Mesodermal cell (in vitro differentiated cells): ENCODE measurements around the gene TBC1D8.
"Not testable (repeated sequence)": the region's sequence is repeated elsewhere in the genome, so short reads cannot be mapped to it uniquely, and the experiment has no call there.

Source experiments
- H3K27ac ChIP-seq: 2 replicates; pipeline ENCODE4 v1.7.0; 2013; ENCODE audit warnings: mild to moderate bottlenecking, low read depth, low read length, moderate library complexity; ENCODE audit not compliant: severe bottlenecking
- H3K36me3 ChIP-seq: 2 replicates; pipeline ENCODE4 v1.7.1; 2013; ENCODE audit warnings: mild to moderate bottlenecking, low read length, moderate library complexity; ENCODE audit not compliant: control insufficient read depth, insufficient read depth
- H3K4me1 ChIP-seq: one replicate; pipeline ENCODE4 v1.7.1; 2013; ENCODE audit warnings: mild to moderate bottlenecking, low read length; ENCODE audit not compliant: insufficient read depth, control insufficient read depth, poor library complexity, severe bottlenecking
- H3K4me3 ChIP-seq: 2 replicates; pipeline ENCODE4 v1.7.0; 2013; ENCODE audit warnings: low read length, control low read depth, mild to moderate bottlenecking; ENCODE audit not compliant: insufficient read depth, poor library complexity, severe bottlenecking; ENCODE audit errors: extremely low read depth
- H3K9me3 ChIP-seq: 2 replicates; pipeline ENCODE4 v1.7.1; 2013; ENCODE audit warnings: mild to moderate bottlenecking, low read length, moderate library complexity; ENCODE audit not compliant: control insufficient read depth
- WGBS, 2 experiments: methylation state at CpG; one replicate each; pipeline ENCODE4 v1.1.5; 2013; ENCODE audit warnings: missing lambda C conversion rate in 2 of 2; ENCODE audit not compliant: insufficient coverage in 2 of 2; 5-methylcytosine and 5-hydroxymethylcytosine counted together

TBC1D8 gene

GRCh38 chr2:101064125-101064502 is 87.1 kb downstream of the TBC1D8 start:
- no peak overlapping the region for H3K27ac ChIP-seq
- no peaks in the 10 kb centered on the region for H3K36me3 ChIP-seq
- WGBS, 2 experiments, result 100% methylated on average over 2 of the region's 2 CpGs
- peaks cover 9% of the 10 kb centered on the region for H3K4me1 ChIP-seq
- H3K4me3 ChIP-seq, result no peak overlapping the region
- H3K9me3 ChIP-seq, result no peaks in the 10 kb centered on the region

DNA sequence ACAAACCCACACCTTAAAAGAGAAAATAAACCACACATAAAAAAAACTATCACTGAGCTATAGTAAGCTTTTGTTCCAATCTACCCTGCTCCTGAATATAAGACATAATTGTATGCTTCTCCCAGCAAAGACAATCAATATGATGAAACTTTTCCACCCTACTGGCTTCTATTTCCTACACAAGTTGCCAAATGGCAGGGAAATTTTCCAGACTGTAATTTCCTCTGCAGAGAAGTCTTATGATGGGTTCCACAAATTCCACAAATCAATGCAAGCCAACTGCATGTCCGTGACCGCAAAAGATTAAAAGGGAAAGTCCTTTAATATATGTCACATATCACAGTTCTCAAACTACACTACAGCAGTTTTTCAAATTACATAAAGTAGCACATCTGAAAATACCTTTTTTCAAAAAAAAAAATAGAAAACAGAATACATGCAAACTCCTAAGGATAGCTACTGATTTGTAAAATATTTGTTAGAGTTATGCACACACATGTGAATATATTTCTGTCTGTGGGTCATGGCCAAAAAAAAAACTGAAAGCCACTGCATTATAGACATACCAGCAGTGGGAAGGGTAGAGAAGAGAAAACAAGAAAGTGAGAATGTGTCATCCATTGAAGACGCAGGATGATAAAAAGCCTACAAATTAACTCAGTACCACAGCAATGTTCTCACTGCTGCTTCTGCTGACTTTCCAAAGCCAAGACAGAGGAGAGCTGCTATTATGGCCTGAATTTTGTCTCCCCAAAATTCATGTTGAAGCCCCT is 87.6 kb downstream of the TBC1D8 start:
- Histone ChIP-seq H3K27ac (no peak overlapping the region), H3K4me1 (peaks cover 9% of the 10 kb centered on the region), H3K9me3 (no peaks in the 10 kb centered on the region), H3K4me3 (no peak overlapping the region), H3K36me3 (no peaks in the 10 kb centered on the region)
- WGBS, 2 experiments, result 93 to 94% methylated on average over 2 to 3 of the region's 3 CpGs

DNA sequence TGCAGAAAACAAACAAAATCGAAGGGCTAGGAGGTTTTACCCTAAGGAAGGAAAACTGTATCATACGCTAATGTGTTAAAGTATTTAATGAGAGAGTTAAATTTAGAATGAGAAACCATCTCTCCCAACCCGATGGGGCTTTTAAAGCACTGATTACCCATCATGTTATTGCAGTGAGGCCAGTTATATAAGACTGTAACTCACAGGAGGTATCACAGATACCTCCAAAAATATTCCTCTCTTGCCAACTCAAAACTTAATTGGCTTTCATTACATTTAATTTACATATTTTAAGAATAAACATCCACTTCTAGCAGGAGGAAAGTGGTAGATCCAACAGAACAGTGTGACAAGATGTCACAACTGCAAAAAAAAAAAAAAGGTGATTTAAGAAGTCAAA is 92.8 kb downstream of the TBC1D8 start:
- no peaks in the 10 kb centered on the region for H3K36me3 ChIP-seq
- WGBS, 2 experiments, result 88 to 100% methylated on average over 2 of the region's 3 CpGs
- H3K27ac ChIP-seq, result no peak overlapping the region
- no peaks in the 10 kb centered on the region for H3K9me3 ChIP-seq
- H3K4me3 ChIP-seq, result no peak overlapping the region
- peaks cover 3% of the 10 kb centered on the region for H3K4me1 ChIP-seq

GRCh38 chr2:101057051-101057933 is 93.9 kb downstream of the TBC1D8 start:
- H3K9me3 ChIP-seq, result no peaks in the 10 kb centered on the region
- 78 to 85% methylated on average over 3 to 5 of the region's 5 CpGs for WGBS, 2 experiments
- H3K4me1 ChIP-seq, result peaks cover 3% of the 10 kb centered on the region
- no peaks in the 10 kb centered on the region for H3K36me3 ChIP-seq
- no peak overlapping the region for H3K4me3 ChIP-seq
- H3K27ac ChIP-seq, result no peak overlapping the region

GRCh38 chr2:101053117-101053516 is 98.1 kb downstream of the TBC1D8 start:
- Histone ChIP-seq H3K36me3 (peaks cover 2% of the 10 kb centered on the region), H3K4me1 (no peaks in the 10 kb centered on the region), H3K4me3 (no peak overlapping the region), H3K27ac (no peak overlapping the region), H3K9me3 (no peaks in the 10 kb centered on the region)
- 89 to 100% methylated on average over 1 of the region's 3 CpGs for WGBS, 2 experiments

DNA sequence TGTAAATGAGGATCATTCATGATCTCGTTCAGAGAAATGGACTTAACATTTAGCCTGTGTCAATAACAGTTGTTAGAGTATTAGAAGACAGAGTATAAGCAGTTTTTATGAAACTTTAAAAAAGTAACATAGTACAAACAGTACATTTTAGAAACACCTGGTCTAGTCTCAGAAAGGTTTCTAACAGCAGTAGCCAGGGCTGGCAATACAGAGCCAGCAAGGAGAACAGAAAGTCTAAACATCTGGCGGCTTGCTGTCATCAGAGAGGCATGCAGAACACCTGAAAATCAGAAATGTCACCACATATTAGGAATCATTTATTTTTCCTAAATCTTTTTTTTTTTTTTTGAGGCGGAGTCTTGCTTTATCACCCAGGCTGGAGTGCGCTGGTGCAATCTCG is 99.0 kb downstream of the TBC1D8 start:
- Histone ChIP-seq H3K9me3 (no peaks in the 10 kb centered on the region), H3K36me3 (peaks cover 2% of the 10 kb centered on the region), H3K27ac (no peak overlapping the region), H3K4me3 (no peak overlapping the region), H3K4me1 (no peaks in the 10 kb centered on the region)
- 90 to 96% methylated on average over 2 to 5 of the region's 5 CpGs for WGBS, 2 experiments

GRCh38 chr2:101050886-101051285 is 100.3 kb downstream of the TBC1D8 start:
- H3K4me1 ChIP-seq, H3K9me3 ChIP-seq, H3K36me3 ChIP-seq, H3K4me3 ChIP-seq, H3K27ac ChIP-seq: not testable (repeated sequence)
- WGBS, 2 experiments, result 93 to 95% methylated on average over 3 to 4 of the region's 6 CpGs

- WGBS, 2 experiments, result no CpG with 5 or more reads among the region's 3 CpGs
These were observed 102.4 kb downstream of the TBC1D8 start for GRCh38 chr2:101048756-101049155.

GRCh38 chr2:101047774-101048173 is 103.4 kb downstream of the TBC1D8 start:
- Histone ChIP-seq H3K4me3 (no peak overlapping the region), H3K36me3 (peaks cover 2% of the 10 kb centered on the region), H3K4me1 (no peaks in the 10 kb centered on the region), H3K9me3 (no peaks in the 10 kb centered on the region), H3K27ac (no peak overlapping the region)
- WGBS, 2 experiments, result 95 to 96% methylated on average over 5 to 6 of the region's 6 CpGs

More at GRCh38 chr2:101048756-101049155, 102.4 kb downstream of the TBC1D8 start:
- peaks cover 2% of the 10 kb centered on the region for H3K36me3 ChIP-seq
- no peak overlapping the region for H3K27ac ChIP-seq
- H3K4me1 ChIP-seq, result no peaks in the 10 kb centered on the region
- no peak overlapping the region for H3K4me3 ChIP-seq
- H3K9me3 ChIP-seq, result no peaks in the 10 kb centered on the region

GRCh38 chr2:101047075-101047766 is 104.0 kb downstream of the TBC1D8 start:
- H3K36me3 ChIP-seq, result peaks cover 2% of the 10 kb centered on the region
- H3K9me3 ChIP-seq, result no peaks in the 10 kb centered on the region
- H3K27ac ChIP-seq, result no peak overlapping the region
- H3K4me1 ChIP-seq, result no peaks in the 10 kb centered on the region
- 90 to 93% methylated on average over 8 to 9 of the region's 12 CpGs for WGBS, 2 experiments
- H3K4me3 ChIP-seq, result no peak overlapping the region
